ENCODE measurements around the gene RPP30. TPM values are rescaled to one million over a fixed set of nuclear protein-coding genes. Genes with fewer than 3 reads are reported as not detected.

RPP30 gene
- polyA plus RNA-seq, 3 donors, result 24.9 to 42.9 (median 40.3) TPM

DNA sequence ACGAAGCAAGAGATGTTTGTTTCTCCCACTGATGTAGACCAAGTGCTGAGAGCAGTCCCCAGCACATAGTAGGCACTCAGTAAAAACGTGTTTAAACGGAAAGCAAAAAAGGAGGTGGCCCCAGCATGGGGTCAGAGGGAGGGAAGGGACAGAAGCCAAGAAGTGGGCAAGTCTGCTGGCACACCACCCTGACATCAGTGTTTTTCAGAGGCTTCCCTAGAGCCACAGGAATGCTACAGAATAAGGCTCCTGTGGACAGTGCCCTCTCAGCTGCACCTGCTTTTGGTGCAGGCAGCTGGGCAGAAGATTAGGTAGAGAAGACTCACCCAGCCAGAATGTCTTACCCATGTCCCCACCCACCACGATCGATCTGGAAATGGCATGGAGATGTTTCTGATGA is 57.4 kb downstream of the RPP30 start:
- no peaks in the 10 kb centered on the region for H4K20me1 ChIP-seq (ENCODE audit: insufficient read depth, low read length)
- Mint-ChIP-seq H3K27ac (peak overlapping the region in 1 of 7 donors; percentile 23), H3K27me3 (ENCODE audit: low read depth in 3 of 3) (peaks cover 0 to 8% (median 5%) of the 10 kb centered on the region in 3 donors), H3K9me3 (peaks cover 0 to 2% (median 0%) of the 10 kb centered on the region in 7 donors), H3K36me3 (no peaks in the 10 kb centered on the region), H3K4me3 (no peak overlapping the region), H3K4me1 (no peaks in the 10 kb centered on the region)
- no peak overlapping the region for H3K4me3 ChIP-seq (replicated peaks in 1 of 3; ENCODE audit: low read depth in 2 of 3, low read length in 3 of 3)
- no peak overlapping the region for H3K4me2 ChIP-seq (replicated peaks; ENCODE audit: extremely low read depth, low read length, poor library complexity, severe bottlenecking)
- no peaks in the 10 kb centered on the region for H3K27me3 ChIP-seq (ENCODE audit: control insufficient read depth in 2 of 2, insufficient read depth in 2 of 2, low read length in 2 of 2)
- H3K9ac ChIP-seq (ENCODE audit: insufficient read depth, low read length, poor library complexity, severe bottlenecking), result no peak overlapping the region
- 56% methylated on average over 3 of the region's 5 CpGs for WGBS (ENCODE audit: insufficient coverage)
- H3K79me2 ChIP-seq (ENCODE audit: insufficient read depth, low read length), result no peaks in the 10 kb centered on the region
- H3K27ac ChIP-seq (ENCODE audit: low read depth in 1 of 2, low read length in 2 of 2), result no peak overlapping the region
- intact Hi-C loops (cut with micrococcal nuclease), result no loop called here
- no peaks in the 10 kb centered on the region for H3K9me3 ChIP-seq (replicated peaks in 1 of 2; ENCODE audit: control insufficient read depth in 1 of 2, insufficient read depth in 1 of 2, low read length in 2 of 2)
- no peaks in the 10 kb centered on the region for H3K4me1 ChIP-seq (ENCODE audit: control insufficient read depth in 1 of 2, insufficient read depth in 2 of 2, low read length in 2 of 2)
- no peak for DNase-seq
- no peaks in the 10 kb centered on the region for H3K36me3 ChIP-seq (replicated peaks in 1 of 2; ENCODE audit: control insufficient read depth in 1 of 2, insufficient read depth in 2 of 2, low read length in 2 of 2)
- TF ChIP-seq CTCF (IDR thresholded peaks at IDR 0.05), result no peak
- no peak overlapping the region for H2AFZ ChIP-seq (ENCODE audit: insufficient read depth, low read depth, low read length, poor library complexity, severe bottlenecking)

DNA sequence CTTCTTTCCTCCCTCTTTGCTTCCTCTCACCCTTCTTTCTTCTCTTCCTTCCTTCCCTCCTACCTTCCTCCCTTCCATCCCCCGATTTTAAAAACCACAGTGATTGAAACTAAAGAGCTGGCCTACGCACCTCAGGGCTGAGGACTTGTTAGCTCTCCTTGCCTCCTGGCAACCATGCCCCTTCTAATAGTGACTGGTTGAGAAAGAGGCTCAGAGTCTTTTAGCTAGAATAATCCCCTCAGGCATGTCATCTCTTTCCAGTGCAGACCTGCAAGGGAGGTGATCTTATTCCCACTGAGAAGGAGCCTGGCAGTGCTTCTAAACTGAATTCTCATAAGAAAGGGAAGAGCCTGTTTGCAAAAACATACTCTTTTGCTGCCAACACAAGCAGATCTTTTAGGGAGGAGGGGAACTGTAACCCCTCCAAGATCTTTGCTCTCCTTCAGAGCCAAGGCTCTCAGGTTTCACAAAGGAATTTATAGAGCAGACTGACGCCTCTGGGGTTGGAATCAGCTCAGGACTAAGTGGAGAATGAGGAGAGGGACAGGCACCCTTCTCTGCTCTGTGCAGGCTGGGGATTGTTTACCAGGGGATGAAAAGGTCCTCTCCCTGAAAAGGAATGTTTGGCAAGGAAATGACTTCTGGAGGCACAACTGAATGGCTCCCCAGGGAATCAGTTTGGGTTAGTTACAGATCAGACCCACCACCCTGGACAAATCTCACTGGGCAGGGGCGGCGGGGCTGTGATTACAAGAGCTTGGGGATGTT is 58.5 kb downstream of the RPP30 start:
- Histone ChIP-seq H2AFZ (ENCODE audit: insufficient read depth, low read depth, low read length, poor library complexity, severe bottlenecking) (no peak overlapping the region), H3K27me3 (ENCODE audit: control insufficient read depth in 2 of 2, insufficient read depth in 2 of 2, low read length in 2 of 2) (no peaks in the 10 kb centered on the region), H3K9ac (ENCODE audit: insufficient read depth, low read length, poor library complexity, severe bottlenecking) (no peak overlapping the region), H3K4me2 (replicated peaks; ENCODE audit: extremely low read depth, low read length, poor library complexity, severe bottlenecking) (no peak overlapping the region), H3K27ac (ENCODE audit: low read depth in 1 of 2, low read length in 2 of 2) (no peak overlapping the region), H3K4me3 (replicated peaks in 1 of 3; ENCODE audit: low read depth in 2 of 3, low read length in 3 of 3) (no peak overlapping the region), H4K20me1 (ENCODE audit: insufficient read depth, low read length) (no peaks in the 10 kb centered on the region), H3K4me1 (ENCODE audit: control insufficient read depth in 1 of 2, insufficient read depth in 2 of 2, low read length in 2 of 2) (no peaks in the 10 kb centered on the region), H3K9me3 (replicated peaks in 1 of 2; ENCODE audit: control insufficient read depth in 1 of 2, insufficient read depth in 1 of 2, low read length in 2 of 2) (no peaks in the 10 kb centered on the region), H3K36me3 (replicated peaks in 1 of 2; ENCODE audit: control insufficient read depth in 1 of 2, insufficient read depth in 2 of 2, low read length in 2 of 2) (no peaks in the 10 kb centered on the region), H3K79me2 (ENCODE audit: insufficient read depth, low read length) (no peaks in the 10 kb centered on the region)
- Mint-ChIP-seq H3K27me3 (ENCODE audit: low read depth in 3 of 3) (peaks cover 0 to 6% (median 3%) of the 10 kb centered on the region in 3 donors), H3K27ac (no peak overlapping the region), H3K9me3 (peaks cover 0 to 2% (median 0%) of the 10 kb centered on the region in 7 donors), H3K4me3 (no peak overlapping the region), H3K4me1 (no peaks in the 10 kb centered on the region), H3K36me3 (no peaks in the 10 kb centered on the region)
- WGBS (ENCODE audit: insufficient coverage), result 64% methylated on average over 3 of the region's 5 CpGs
- intact Hi-C loops (cut with micrococcal nuclease), result no loop called here
- no peak for TF ChIP-seq CTCF (IDR thresholded peaks at IDR 0.05)
- no peak for DNase-seq

Measured in CD14-positive monocyte (primary cell).